ENCODE measurements around the gene RLN1.
A peak's percentile ranks its signal among the peaks of the same experiment; 100 is the strongest.

The RLN1 gene

GRCh38 chr9:5375091-5375490 lies 35.4 kb upstream of the RLN1 start:
- no peak for TF ChIP-seq CTCF (IDR thresholded peaks at IDR 0.05; ENCODE audit: extremely low read depth, insufficient read depth, missing control alignments)
- no peak for DNase-seq (ENCODE audit: low spot score)
- in situ Hi-C loops (cut with MboI; ENCODE audit: low pct_unique_long_range_greater_than_20kb, low sequenced_read_pairs, unreplicated experiment): no loop called here

- in situ Hi-C loops (cut with MboI; ENCODE audit: low pct_unique_long_range_greater_than_20kb, low sequenced_read_pairs, unreplicated experiment): no loop called here
- peak; percentile 17 for DNase-seq (ENCODE audit: low spot score)
- no peak for TF ChIP-seq CTCF (IDR thresholded peaks at IDR 0.05; ENCODE audit: extremely low read depth, insufficient read depth, missing control alignments)
These were observed 24.8 kb upstream of the RLN1 start for GRCh38 chr9:5364294-5365024.

DNA sequence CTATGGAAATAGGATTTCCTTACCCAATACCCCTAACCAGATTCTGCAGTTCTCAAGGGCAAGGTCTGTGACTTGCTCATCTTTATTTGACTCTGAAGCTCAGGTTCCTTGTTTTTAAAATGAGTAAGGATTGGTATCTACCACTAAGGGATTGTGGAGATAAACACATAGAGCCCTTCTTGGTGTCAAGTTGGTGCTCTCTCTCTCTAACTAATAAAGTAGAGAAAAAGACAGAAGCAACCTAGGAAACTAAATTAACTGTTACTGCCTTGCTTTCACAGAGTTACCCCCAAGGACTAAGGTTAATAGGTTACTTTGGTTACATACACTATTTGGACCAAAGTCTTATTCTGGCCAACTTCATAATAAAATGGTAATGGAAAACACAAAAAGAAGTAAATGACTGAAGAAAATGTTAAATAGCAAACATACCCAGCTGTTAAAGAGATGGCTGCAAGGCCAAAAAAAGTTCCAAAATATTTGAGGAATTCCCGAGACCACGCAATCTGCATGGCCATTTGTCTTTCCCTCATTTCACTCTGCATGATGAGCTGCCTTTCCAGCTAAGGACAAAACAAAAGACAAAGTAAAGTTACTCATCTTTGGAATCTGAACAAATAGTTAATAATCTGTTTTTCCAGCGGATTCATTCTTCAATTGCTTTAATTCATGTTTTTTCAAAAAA lies 21.8 kb upstream of the RLN1 start:
- no peak for DNase-seq (ENCODE audit: low spot score)
- no peak for TF ChIP-seq CTCF (IDR thresholded peaks at IDR 0.05; ENCODE audit: extremely low read depth, insufficient read depth, missing control alignments)
- in situ Hi-C loops (cut with MboI; ENCODE audit: low pct_unique_long_range_greater_than_20kb, low sequenced_read_pairs, unreplicated experiment): no loop called here

DNA sequence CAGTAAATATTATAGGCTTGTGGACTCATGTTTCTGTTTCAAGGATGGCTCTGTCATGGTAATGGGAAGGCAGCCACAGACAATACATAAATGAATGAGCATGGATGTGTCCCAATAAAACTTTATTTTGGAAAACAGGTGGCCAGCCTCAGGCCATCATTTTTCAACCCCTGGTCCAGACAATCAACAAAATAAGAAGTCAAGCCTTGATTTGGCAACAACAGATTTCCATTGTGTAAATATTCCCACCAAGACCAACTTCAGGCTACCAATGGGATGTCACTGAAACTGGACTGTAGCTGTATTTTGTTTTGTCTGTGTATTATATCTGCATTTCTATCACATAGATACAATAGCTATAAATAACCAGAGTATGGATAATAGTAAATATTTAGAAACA lies 20.7 kb upstream of the RLN1 start:
- no peak for DNase-seq (ENCODE audit: low spot score)
- in situ Hi-C loops (cut with MboI; ENCODE audit: low pct_unique_long_range_greater_than_20kb, low sequenced_read_pairs, unreplicated experiment): no loop called here
- no peak for TF ChIP-seq CTCF (IDR thresholded peaks at IDR 0.05; ENCODE audit: extremely low read depth, insufficient read depth, missing control alignments)

DNA sequence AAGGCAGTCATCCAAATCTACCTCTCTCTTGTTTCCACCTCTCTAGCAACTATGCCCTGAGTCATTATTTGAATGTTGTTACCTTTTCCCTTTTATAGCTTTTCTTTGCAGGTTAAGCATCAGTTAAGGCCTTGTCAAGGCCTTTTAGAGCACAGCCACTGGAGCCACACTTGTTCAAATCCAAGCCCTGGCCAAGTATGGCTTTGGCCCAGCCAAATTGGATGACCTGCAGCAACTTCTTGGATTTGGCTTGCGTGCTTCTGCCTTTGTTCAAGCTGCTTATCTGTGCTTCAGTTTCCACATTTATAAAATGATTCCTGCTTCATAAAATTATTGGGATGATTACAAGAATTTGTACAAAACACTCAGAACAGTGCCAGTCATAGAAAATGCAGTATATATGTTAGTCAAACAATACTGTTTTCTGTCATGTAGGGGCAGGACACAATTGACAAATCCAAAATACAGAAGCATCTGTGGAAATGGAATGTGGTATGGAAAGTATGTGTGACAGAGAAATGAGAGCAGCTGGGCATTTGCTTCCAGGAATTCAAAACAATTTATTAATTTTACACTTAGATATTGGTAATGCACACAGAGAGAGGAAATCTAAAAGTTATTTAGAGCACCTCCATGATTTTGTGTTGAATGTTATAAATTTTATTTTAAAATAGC lies 17.9 kb upstream of the RLN1 start:
- in situ Hi-C loops (cut with MboI; ENCODE audit: low pct_unique_long_range_greater_than_20kb, low sequenced_read_pairs, unreplicated experiment): no loop called here
- no peak for DNase-seq (ENCODE audit: low spot score)
- no peak for TF ChIP-seq CTCF (IDR thresholded peaks at IDR 0.05; ENCODE audit: extremely low read depth, insufficient read depth, missing control alignments)

GRCh38 chr9:5355817-5356216 lies 16.1 kb upstream of the RLN1 start:
- in situ Hi-C loops (cut with MboI; ENCODE audit: low pct_unique_long_range_greater_than_20kb, low sequenced_read_pairs, unreplicated experiment): no loop called here
- no peak for DNase-seq (ENCODE audit: low spot score)
- TF ChIP-seq CTCF (IDR thresholded peaks at IDR 0.05; ENCODE audit: extremely low read depth, insufficient read depth, missing control alignments): no peak
